DND-41 (cell line): ENCODE data around the gene XK.

Experiments used
- ATAC-seq: fragments of 200-7000 bp; cut with Tn5 transposase; 3 replicates; pipeline ENCODE4 v1.9.1; 2021; ENCODE audit warnings: low read depth; ENCODE audit not compliant: insufficient read depth
- DNase-seq: peaks from one replicate; pipeline ENCODE4 v3.0.0-alpha.2; 2020
- H2AFZ ChIP-seq: 2 replicates; pipeline ENCODE4 v1.6.0; 2012; ENCODE audit warnings: low read depth, low read length
- H3K27ac ChIP-seq: 2 replicates; pipeline ENCODE4 v1.5.1; 2012; ENCODE audit warnings: low read length, inconsistent platforms
- H3K27me3 ChIP-seq: fragments of 200-600 bp; sonication (generic); 2 replicates; pipeline ENCODE4 v1.6.0; 2012; ENCODE audit warnings: low read length, mild to moderate bottlenecking, inconsistent platforms; ENCODE audit not compliant: insufficient read depth, poor library complexity
- H3K36me3 ChIP-seq: 2 replicates; pipeline ENCODE4 v1.5.1; 2012; ENCODE audit warnings: low read length, inconsistent platforms; ENCODE audit not compliant: insufficient read depth
- H3K4me1 ChIP-seq: 2 replicates; pipeline ENCODE4 v1.5.1; 2012; ENCODE audit warnings: mild to moderate bottlenecking, low read length; ENCODE audit not compliant: insufficient read depth
- H3K4me2 ChIP-seq: 2 replicates; pipeline ENCODE4 v1.6.0; 2012; ENCODE audit warnings: mild to moderate bottlenecking, moderate library complexity, low read length, inconsistent platforms; ENCODE audit not compliant: insufficient read depth
- H3K4me3 ChIP-seq, 2 experiments: fragments of 200-600 bp in 1 of 2; shearing (Covaris generic) in 1 of 2; 2 replicates each; pipeline ENCODE4 v1.5.1; 2012 to 2016; ENCODE audit warnings: inconsistent platforms in 2 of 2, low read length in 2 of 2, mild to moderate bottlenecking in 2 of 2, low read depth in 1 of 2, moderate library complexity in 1 of 2
- H3K79me2 ChIP-seq: 2 replicates; pipeline ENCODE4 v1.6.0; 2012; ENCODE audit warnings: low read length, inconsistent platforms; ENCODE audit not compliant: insufficient read depth
- H3K9ac ChIP-seq: 2 replicates; pipeline ENCODE4 v1.6.0; 2012; ENCODE audit warnings: low read depth, mild to moderate bottlenecking, inconsistent platforms, low read length, moderate library complexity
- H3K9me3 ChIP-seq: 2 replicates; pipeline ENCODE4 v1.5.1; 2012; ENCODE audit warnings: low read length, moderate library complexity, mild to moderate bottlenecking, inconsistent platforms; ENCODE audit not compliant: insufficient read depth, severe bottlenecking
- H4K20me1 ChIP-seq: 2 replicates; pipeline ENCODE4 v1.6.0; 2012; ENCODE audit warnings: low read length; ENCODE audit not compliant: insufficient read depth
- CTCF ChIP-seq: IDR thresholded peaks from 2 replicates; pipeline ENCODE4 v1.5.1; 2012; ENCODE audit warnings: borderline replicate concordance, low read length, moderate library complexity, mild to moderate bottlenecking; ENCODE audit not compliant: poor library complexity, severe bottlenecking; ENCODE audit errors: extremely low read depth
- EZH2 ChIP-seq: IDR thresholded peaks from 3 replicates; pipeline ENCODE4 v1.6.1; 2012; ENCODE audit warnings: borderline replicate concordance, low read depth, mild to moderate bottlenecking, moderate library complexity, low read length, inconsistent platforms; ENCODE audit not compliant: severe bottlenecking

The XK gene

GRCh38 chrX:37716602-37717001 lies 31.0 kb downstream of the XK start:
- Histone ChIP-seq H3K4me1 (no peaks in the 10 kb centered on the region), H4K20me1 (no peaks in the 10 kb centered on the region), H3K4me2 (no peak overlapping the region), H3K9ac (no peak overlapping the region), H3K27me3 (no peaks in the 10 kb centered on the region), H3K27ac (no peak overlapping the region), H2AFZ (no peak overlapping the region), H3K4me3 (no peak overlapping the region), H3K79me2 (no peaks in the 10 kb centered on the region), H3K36me3 (no peaks in the 10 kb centered on the region), H3K9me3 (no peaks in the 10 kb centered on the region)
- DNase-seq (no peak), ATAC-seq (no peak)
- TF ChIP-seq EZH2 (no peak), CTCF (no peak)

GRCh38 chrX:37717708-37718107 lies 32.1 kb downstream of the XK start:
- no peaks in the 10 kb centered on the region for H3K79me2 ChIP-seq
- TF ChIP-seq CTCF, result no peak
- no peak for TF ChIP-seq EZH2
- no peaks in the 10 kb centered on the region for H3K27me3 ChIP-seq
- H3K9me3 ChIP-seq, result no peaks in the 10 kb centered on the region
- no peak overlapping the region for H3K4me2 ChIP-seq
- ATAC-seq (no peak), DNase-seq (no peak)
- no peak overlapping the region for H3K9ac ChIP-seq
- no peak overlapping the region for H3K27ac ChIP-seq
- H2AFZ ChIP-seq, result no peak overlapping the region
- no peaks in the 10 kb centered on the region for H3K36me3 ChIP-seq
- no peaks in the 10 kb centered on the region for H4K20me1 ChIP-seq
- no peaks in the 10 kb centered on the region for H3K4me1 ChIP-seq
- H3K4me3 ChIP-seq, result no peak overlapping the region

- no peaks in the 10 kb centered on the region for H3K79me2 ChIP-seq
- TF ChIP-seq EZH2, result no peak
- TF ChIP-seq CTCF, result no peak
- no peak overlapping the region for H3K9ac ChIP-seq
- no peaks in the 10 kb centered on the region for H3K4me1 ChIP-seq
- ATAC-seq, result no peak
- no peak overlapping the region for H3K4me2 ChIP-seq
- H2AFZ ChIP-seq, result no peak overlapping the region
- H3K4me3 ChIP-seq, result no peak overlapping the region
- no peaks in the 10 kb centered on the region for H3K9me3 ChIP-seq
- no peak overlapping the region for H3K27ac ChIP-seq
- H3K27me3 ChIP-seq, result no peaks in the 10 kb centered on the region
- H4K20me1 ChIP-seq, result no peaks in the 10 kb centered on the region
- no peak for DNase-seq
- H3K36me3 ChIP-seq, result no peaks in the 10 kb centered on the region
Measured at GRCh38 chrX:37722595-37722994, 37.0 kb downstream of the XK start.

- Histone ChIP-seq H3K4me3 (no peak overlapping the region), H2AFZ (no peak overlapping the region), H3K27ac (no peak overlapping the region), H3K27me3 (no peaks in the 10 kb centered on the region), H3K9me3 (no peaks in the 10 kb centered on the region), H3K9ac (no peak overlapping the region), H3K79me2 (no peaks in the 10 kb centered on the region), H3K36me3 (no peaks in the 10 kb centered on the region), H3K4me2 (no peak overlapping the region), H3K4me1 (no peaks in the 10 kb centered on the region), H4K20me1 (no peaks in the 10 kb centered on the region)
- TF ChIP-seq CTCF, result no peak
- no peak for TF ChIP-seq EZH2
- ATAC-seq, result no peak
- no peak for DNase-seq
Measured at GRCh38 chrX:37726346-37726745, 40.8 kb downstream of the XK start.
